Activated CD4-positive, alpha-beta T cell treated with anti-CD3 and anti-CD28 coated beads, Interleukin-2, amount 10 ng/mL, durations not matched to agents 24 days and 14 days (primary cell): ENCODE data around the gene GOLT1A. TPM values are rescaled to one million over a fixed set of nuclear protein-coding genes. Genes with fewer than 3 reads are reported as not detected.
A peak's percentile ranks its signal among the peaks of the same experiment; 100 is the strongest.

ENCODE experiments used
- DNase-seq: peaks from one replicate; pipeline ENCODE4 v3.0.0; 2022
- H3K27ac Mint-ChIP-seq: one replicate; pipeline ENCODE4 v1.8.0; 2022; ENCODE audit warnings: mild to moderate bottlenecking, mixed read lengths
- H3K27me3 Mint-ChIP-seq: one replicate; pipeline ENCODE4 v1.8.0; 2022; ENCODE audit warnings: mixed read lengths
- H3K36me3 Mint-ChIP-seq: one replicate; pipeline ENCODE4 v1.8.0; 2022; ENCODE audit warnings: low read depth, mild to moderate bottlenecking, mixed read lengths
- H3K4me1 Mint-ChIP-seq: one replicate; pipeline ENCODE4 v1.8.0; 2021; ENCODE audit warnings: mixed read lengths
- H3K4me3 Mint-ChIP-seq: one replicate; pipeline ENCODE4 v1.8.0; 2022; ENCODE audit warnings: mild to moderate bottlenecking, moderate library complexity, mixed read lengths
- H3K9me3 Mint-ChIP-seq: one replicate; pipeline ENCODE4 v1.8.0; 2021; ENCODE audit warnings: mixed read lengths
- intact Hi-C: fragments of 100-400 bp; cut with micrococcal nuclease; formaldehyde crosslinking; loops from one replicate; pipeline ENCODE4 v1.15.1; 2023
- total RNA-seq: library from RNA; stranded (reverse); gene quantifications from 2 replicates; pipeline ENCODE4 v1.2.3, GENCODE V29; 2022

Gene GOLT1A
- total RNA-seq, 1 donor from 2014 or later, result not detected

- Mint-ChIP-seq H3K4me1 (no peaks in the 10 kb centered on the region), H3K27me3 (peaks cover 3% of the 10 kb centered on the region), H3K4me3 (no peak overlapping the region), H3K27ac (no peak overlapping the region), H3K9me3 (no peaks in the 10 kb centered on the region), H3K36me3 (no peaks in the 10 kb centered on the region)
- intact Hi-C loops, result no loop called here
- no peak for DNase-seq
Observed at GRCh38 chr1:204198348-204199340, 15.1 kb downstream of the GOLT1A start.

DNA sequence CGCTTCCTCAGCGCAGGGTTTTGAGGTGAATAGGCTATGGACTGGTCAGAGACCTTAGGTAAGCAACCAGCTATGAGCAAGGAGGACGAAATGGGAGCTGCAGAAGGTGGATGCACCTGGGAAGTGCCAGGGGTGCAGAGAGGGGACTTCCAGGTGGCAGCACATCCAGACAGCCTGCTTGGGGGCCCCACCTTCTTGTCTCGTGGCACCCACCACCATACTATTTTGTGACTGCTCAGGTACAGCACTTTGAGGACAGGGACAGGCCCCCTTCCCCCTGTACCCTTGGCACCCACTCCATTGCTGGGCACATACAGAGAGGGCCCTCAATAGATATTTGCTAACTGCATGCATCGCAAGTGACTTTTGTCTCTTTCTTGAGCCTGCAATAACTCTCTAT is 16.7 kb downstream of the GOLT1A start:
- Mint-ChIP-seq H3K27me3 (peaks cover 9% of the 10 kb centered on the region), H3K27ac (no peak overlapping the region), H3K4me3 (no peak overlapping the region), H3K36me3 (no peaks in the 10 kb centered on the region), H3K9me3 (no peaks in the 10 kb centered on the region), H3K4me1 (no peaks in the 10 kb centered on the region)
- no peak for DNase-seq
- intact Hi-C loops, result no loop called here

GRCh38 chr1:204196068-204196795 is 17.6 kb downstream of the GOLT1A start, which contains the start of gene KISS1:
Gene KISS1, minus strand, starts transcription at chr1:204196491. Its CDS starts 3,615 bp downstream, at chr1:204192876.
- Mint-ChIP-seq H3K36me3 (no peaks in the 10 kb centered on the region), H3K27me3 (peaks cover 13% of the 10 kb centered on the region), H3K27ac (no peak within 1 kb of the TSS), H3K4me1 (no peaks in the 10 kb centered on the region), H3K4me3 (no peak within 1 kb of the TSS), H3K9me3 (no peaks in the 10 kb centered on the region)
- no peak for DNase-seq
- intact Hi-C loops, result no loop called here

- DNase-seq, result no peak
- H3K27ac Mint-ChIP-seq, result no peak overlapping the region
- H3K9me3 Mint-ChIP-seq, result no peaks in the 10 kb centered on the region
- H3K27me3 Mint-ChIP-seq, result peaks cover 21% of the 10 kb centered on the region
- intact Hi-C loops, result no loop called here
- H3K4me1 Mint-ChIP-seq, result peaks cover 2% of the 10 kb centered on the region
- no peak overlapping the region for H3K4me3 Mint-ChIP-seq
- H3K36me3 Mint-ChIP-seq, result no peaks in the 10 kb centered on the region
Observed at GRCh38 chr1:204194771-204195170, 19.0 kb downstream of the GOLT1A start.

- Mint-ChIP-seq H3K36me3 (no peaks in the 10 kb centered on the region), H3K4me1 (peaks cover 7% of the 10 kb centered on the region), H3K4me3 (no peak overlapping the region), H3K9me3 (no peaks in the 10 kb centered on the region), H3K27ac (no peak overlapping the region), H3K27me3 (peaks cover 28% of the 10 kb centered on the region)
- intact Hi-C loops, result no loop called here
- DNase-seq, result no peak
Observed at GRCh38 chr1:204194080-204194479, 19.7 kb downstream of the GOLT1A start.

DNA sequence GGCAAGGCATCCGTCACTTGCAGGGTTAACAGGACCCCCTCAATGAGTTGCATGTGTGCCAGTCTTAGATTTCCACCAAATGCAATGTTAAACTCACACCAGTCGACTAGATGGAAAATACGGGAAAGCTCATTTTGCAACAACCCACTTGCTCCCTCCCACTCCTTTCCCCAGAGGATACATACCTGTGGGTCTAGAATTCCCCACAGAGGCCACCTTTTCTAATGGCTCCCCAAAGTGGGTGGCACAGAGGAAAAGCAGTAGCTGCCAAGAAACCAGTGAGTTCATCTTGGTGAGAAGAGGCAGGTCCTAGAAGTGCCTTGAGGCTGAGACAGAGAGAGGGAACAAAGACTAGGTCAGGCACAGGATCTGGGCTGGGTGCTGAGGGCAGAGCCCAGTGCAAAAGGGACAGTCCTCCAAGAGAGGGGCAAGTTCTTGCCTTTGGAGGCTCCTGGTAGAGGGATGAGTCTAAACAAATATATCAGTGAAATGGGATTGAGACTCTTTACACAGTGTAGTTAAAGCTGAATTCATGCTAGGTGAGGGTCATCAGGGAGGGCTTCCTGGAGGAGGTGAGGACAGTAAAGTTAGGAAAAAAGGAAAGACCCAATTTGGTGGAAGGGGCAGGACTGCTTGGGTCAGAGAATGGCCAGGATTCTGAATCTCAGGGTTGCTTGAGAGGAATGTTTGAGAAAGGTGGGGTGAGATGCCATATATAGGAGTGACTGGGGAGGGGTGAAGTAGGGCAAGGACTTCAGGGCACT is 21.0 kb downstream of the GOLT1A start:
- H3K27me3 Mint-ChIP-seq, result peaks cover 36% of the 10 kb centered on the region
- H3K4me1 Mint-ChIP-seq, result peaks cover 11% of the 10 kb centered on the region
- intact Hi-C loops, result no loop called here
- H3K4me3 Mint-ChIP-seq, result no peak overlapping the region
- H3K36me3 Mint-ChIP-seq, result no peaks in the 10 kb centered on the region
- H3K27ac Mint-ChIP-seq, result no peak overlapping the region
- H3K9me3 Mint-ChIP-seq, result no peaks in the 10 kb centered on the region
- no peak for DNase-seq

DNA sequence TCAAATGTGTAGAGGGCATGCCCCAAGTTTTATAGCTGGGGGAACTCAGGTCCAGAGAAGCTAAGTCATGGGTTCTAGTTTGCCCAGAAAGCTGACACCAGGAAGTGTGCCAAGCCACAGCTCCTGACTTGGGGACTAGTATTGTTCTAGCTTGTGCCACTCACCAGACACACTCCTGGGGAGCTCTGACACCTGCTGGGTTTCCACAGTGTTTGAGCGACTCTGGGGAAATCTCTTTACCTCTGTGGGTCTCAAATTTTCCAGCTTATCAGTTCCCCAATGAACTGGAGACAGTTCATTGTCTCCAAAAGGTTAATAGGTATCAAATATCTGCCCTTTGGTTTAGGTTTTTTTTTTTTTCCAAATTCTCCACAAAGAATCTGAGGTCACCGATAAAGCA is 21.7 kb downstream of the GOLT1A start:
- no peaks in the 10 kb centered on the region for H3K36me3 Mint-ChIP-seq
- no peak overlapping the region for H3K4me3 Mint-ChIP-seq
- no peak for DNase-seq
- H3K4me1 Mint-ChIP-seq, result peaks cover 11% of the 10 kb centered on the region
- H3K9me3 Mint-ChIP-seq, result no peaks in the 10 kb centered on the region
- intact Hi-C loops, result no loop called here
- no peak overlapping the region for H3K27ac Mint-ChIP-seq
- H3K27me3 Mint-ChIP-seq, result peaks cover 41% of the 10 kb centered on the region

DNA sequence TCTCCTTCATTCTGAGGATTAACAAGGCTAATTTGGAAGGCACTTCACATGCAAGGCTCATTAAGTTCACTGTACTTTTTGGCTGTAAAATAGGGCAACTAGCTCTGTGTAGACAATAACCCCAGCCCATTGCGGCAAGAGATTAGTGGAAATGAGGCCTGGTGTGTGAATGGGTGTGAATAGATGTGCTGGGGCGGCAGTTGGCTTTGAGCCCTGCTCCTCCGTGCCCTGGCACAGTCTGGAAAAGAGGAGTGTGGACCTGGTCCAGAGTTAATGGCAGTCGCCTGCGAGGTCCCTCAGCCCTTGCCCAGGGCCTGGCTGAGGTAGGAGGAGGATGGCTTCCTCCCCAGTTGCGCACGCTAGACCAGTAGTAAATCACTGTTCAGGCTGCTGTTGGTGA is 22.3 kb downstream of the GOLT1A start:
- H3K4me1 Mint-ChIP-seq, result peaks cover 11% of the 10 kb centered on the region
- H3K9me3 Mint-ChIP-seq, result no peaks in the 10 kb centered on the region
- no peak overlapping the region for H3K27ac Mint-ChIP-seq
- no peak for DNase-seq
- H3K27me3 Mint-ChIP-seq, result peaks cover 43% of the 10 kb centered on the region
- H3K4me3 Mint-ChIP-seq, result no peak overlapping the region
- H3K36me3 Mint-ChIP-seq, result no peaks in the 10 kb centered on the region
- intact Hi-C loops, result no loop called here

GRCh38 chr1:204190212-204191211 is 23.3 kb downstream of the GOLT1A start:
- intact Hi-C loops, result no loop called here

DNA sequence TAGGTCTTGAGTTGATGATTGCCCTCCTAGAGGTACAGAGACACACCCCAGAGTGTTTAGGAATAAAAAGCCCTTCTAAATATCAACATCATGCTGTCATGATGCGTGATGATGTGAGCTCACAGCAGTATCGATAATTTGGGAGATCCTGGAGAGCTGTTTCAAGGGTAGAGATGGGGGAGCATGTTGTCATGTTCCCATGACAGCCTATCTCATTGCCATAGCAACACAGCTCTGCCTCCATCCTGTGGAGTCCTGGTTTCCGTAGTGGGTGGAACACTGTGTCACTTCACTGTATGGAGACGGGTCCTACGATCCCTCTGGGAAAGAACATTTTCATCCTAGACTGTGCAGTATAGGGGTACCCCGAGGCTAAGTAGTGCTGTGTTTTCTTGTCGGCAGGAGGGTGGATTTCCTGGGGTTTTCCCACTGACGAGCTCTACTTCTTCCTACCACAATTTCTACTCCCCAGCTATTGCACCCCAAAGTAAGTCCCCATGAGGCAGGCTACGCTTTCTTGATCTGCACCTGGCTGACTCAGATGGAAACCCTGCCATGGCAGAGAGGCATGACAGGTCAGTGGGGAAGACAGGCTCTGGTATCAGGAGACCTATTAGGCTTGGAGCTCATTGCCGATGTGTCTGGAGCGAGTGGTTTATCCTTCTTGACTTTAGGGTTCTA is 24.7 kb downstream of the GOLT1A start:
- Mint-ChIP-seq H3K9me3 (no peaks in the 10 kb centered on the region), H3K4me1 (peaks cover 11% of the 10 kb centered on the region), H3K27ac (no peak overlapping the region), H3K36me3 (no peaks in the 10 kb centered on the region), H3K27me3 (peaks cover 48% of the 10 kb centered on the region), H3K4me3 (no peak overlapping the region)
- intact Hi-C loops, result no loop called here
- DNase-seq, result peak; percentile 60

More at GRCh38 chr1:204190212-204191211, 23.3 kb downstream of the GOLT1A start:
- Mint-ChIP-seq H3K9me3 (no peaks in the 10 kb centered on the region), H3K27me3 (peaks cover 43% of the 10 kb centered on the region), H3K4me1 (peaks cover 11% of the 10 kb centered on the region), H3K36me3 (no peaks in the 10 kb centered on the region), H3K27ac (no peak overlapping the region), H3K4me3 (peak overlapping the region; percentile 44)
- DNase-seq, result no peak

- intact Hi-C loops, result no loop called here
- H3K27me3 Mint-ChIP-seq, result peaks cover 40% of the 10 kb centered on the region
- H3K4me1 Mint-ChIP-seq, result peaks cover 11% of the 10 kb centered on the region
- DNase-seq, result no peak
- H3K9me3 Mint-ChIP-seq, result no peaks in the 10 kb centered on the region
- no peaks in the 10 kb centered on the region for H3K36me3 Mint-ChIP-seq
- no peak overlapping the region for H3K27ac Mint-ChIP-seq
- no peak overlapping the region for H3K4me3 Mint-ChIP-seq
Observed at GRCh38 chr1:204186597-204186996, 27.2 kb downstream of the GOLT1A start.

GRCh38 chr1:204181116-204181515 is 32.7 kb downstream of the GOLT1A start:
- H3K36me3 Mint-ChIP-seq, result no peaks in the 10 kb centered on the region
- H3K4me3 Mint-ChIP-seq, result no peak overlapping the region
- no peak overlapping the region for H3K27ac Mint-ChIP-seq
- no peaks in the 10 kb centered on the region for H3K4me1 Mint-ChIP-seq
- no peaks in the 10 kb centered on the region for H3K9me3 Mint-ChIP-seq
- DNase-seq, result no peak
- intact Hi-C loops, result no loop called here
- peaks cover 6% of the 10 kb centered on the region for H3K27me3 Mint-ChIP-seq
